CD8-positive, alpha-beta memory T cell (primary cell): Measurements from ENCODE around the gene SPDYE2. TPM values are rescaled to one million over a fixed set of nuclear protein-coding genes. Genes with fewer than 3 reads are reported as not detected.
"Not testable (repeated sequence)": the region's sequence is repeated elsewhere in the genome, so short reads cannot be mapped to it uniquely, and the experiment has no call there.

Source experiments
- CTCF ChIA-PET: fragments of 350-600 bp; sonication (Branson Sonifier 250); formaldehyde crosslinking; loops from one replicate; lab custom pipeline; 2021; ENCODE audit warnings: antibody characterized with exemption; lab: Charles Lee
- POLR2A ChIA-PET: fragments of 350-600 bp; sonication (Branson Sonifier 250); formaldehyde crosslinking; loops from one replicate; lab custom pipeline; 2021; ENCODE audit warnings: antibody characterized with exemption; lab: Charles Lee
- DNase-seq, 5 donors: peaks; one replicate each; pipeline versions ENCODE4 v3.0.0 to v3.0.0-alpha.2; 2020 to 2022; ENCODE audit warnings: mixed read lengths in 1 of 5
- H3K27ac ChIP-seq: one replicate; pipeline ENCODE4 v1.7.0; 2013; ENCODE audit warnings: low read depth, mild to moderate bottlenecking, low read length, moderate library complexity
- H3K27me3 ChIP-seq: 2 replicates; pipeline ENCODE4 v1.7.0; 2013; ENCODE audit warnings: low read length, mild to moderate bottlenecking; ENCODE audit not compliant: insufficient read depth, poor library complexity, severe bottlenecking
- H3K36me3 ChIP-seq: 2 replicates; pipeline ENCODE4 v1.7.0; 2013; ENCODE audit warnings: mild to moderate bottlenecking, low read length, moderate library complexity; ENCODE audit not compliant: insufficient read depth
- H3K4me1 ChIP-seq: 2 replicates; pipeline ENCODE4 v1.7.0; 2013; ENCODE audit warnings: mild to moderate bottlenecking, low read length, moderate library complexity; ENCODE audit not compliant: insufficient read depth
- H3K4me3 ChIP-seq: 2 replicates; pipeline ENCODE4 v1.7.0; 2013; ENCODE audit warnings: mild to moderate bottlenecking, low read length
- H3K9me3 ChIP-seq: 2 replicates; pipeline ENCODE4 v1.7.0; 2013; ENCODE audit warnings: mild to moderate bottlenecking, low read length
- H3K27ac Mint-ChIP-seq, 8 donors: one replicate each; pipeline ENCODE4 v1.8.0; 2020 to 2021; ENCODE audit warnings: mixed read lengths in 8 of 8, mild to moderate bottlenecking in 6 of 8, inconsistent platforms in 3 of 8, moderate library complexity in 3 of 8
- H3K27me3 Mint-ChIP-seq, 2 donors: one replicate each; pipeline ENCODE4 v1.8.0; 2020 to 2021; ENCODE audit warnings: mixed read lengths in 2 of 2, mild to moderate bottlenecking in 1 of 2, moderate library complexity in 1 of 2
- H3K36me3 Mint-ChIP-seq, 3 donors: one replicate each; pipeline ENCODE4 v1.8.0; 2020 to 2021; ENCODE audit warnings: mixed read lengths in 3 of 3, inconsistent platforms in 1 of 3, mild to moderate bottlenecking in 1 of 3
- H3K4me1 Mint-ChIP-seq, 3 donors: one replicate each; pipeline ENCODE4 v1.8.0; 2020 to 2021; ENCODE audit warnings: mixed read lengths in 3 of 3, inconsistent platforms in 1 of 3, mild to moderate bottlenecking in 1 of 3
- H3K4me3 Mint-ChIP-seq, 7 donors: one replicate each; pipeline ENCODE4 v1.8.0; 2020 to 2021; ENCODE audit warnings: mixed read lengths in 7 of 7, mild to moderate bottlenecking in 6 of 7, moderate library complexity in 4 of 7, inconsistent platforms in 2 of 7
- H3K9me3 Mint-ChIP-seq, 5 donors: one replicate each; pipeline ENCODE4 v1.8.0; 2020 to 2022; ENCODE audit warnings: mixed read lengths in 5 of 5, mild to moderate bottlenecking in 3 of 5, moderate library complexity in 2 of 5, inconsistent platforms in 1 of 5
- polyA plus RNA-seq: library from polyadenylated mRNA; unstranded; fragments of 300-500 nt; fragmentation: Illumina TruSeq; gene quantifications from one replicate; pipeline ENCODE4 v1.2.3, GENCODE V29; 2021
- total RNA-seq, 2 experiments: library from RNA; stranded (reverse); gene quantifications; one replicate each; pipeline ENCODE4 v1.2.3, GENCODE V29; 2021

The SPDYE2 gene, protein sequence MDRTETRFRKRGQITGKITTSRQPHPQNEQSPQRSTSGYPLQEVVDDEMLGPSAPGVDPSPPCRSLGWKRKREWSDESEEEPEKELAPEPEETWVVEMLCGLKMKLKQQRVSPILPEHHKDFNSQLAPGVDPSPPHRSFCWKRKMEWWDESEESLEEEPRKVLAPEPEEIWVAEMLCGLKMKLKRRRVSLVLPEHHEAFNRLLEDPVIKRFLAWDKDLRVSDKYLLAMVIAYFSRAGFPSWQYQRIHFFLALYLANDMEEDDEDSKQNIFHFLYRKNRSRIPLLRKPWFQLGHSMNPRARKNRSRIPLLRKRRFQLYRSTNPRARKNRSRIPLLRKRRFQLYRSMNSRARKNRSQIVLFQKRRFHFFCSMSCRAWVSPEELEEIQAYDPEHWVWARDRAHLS
- total RNA-seq (not detected), polyA plus RNA-seq (0.28 TPM)

DNA sequence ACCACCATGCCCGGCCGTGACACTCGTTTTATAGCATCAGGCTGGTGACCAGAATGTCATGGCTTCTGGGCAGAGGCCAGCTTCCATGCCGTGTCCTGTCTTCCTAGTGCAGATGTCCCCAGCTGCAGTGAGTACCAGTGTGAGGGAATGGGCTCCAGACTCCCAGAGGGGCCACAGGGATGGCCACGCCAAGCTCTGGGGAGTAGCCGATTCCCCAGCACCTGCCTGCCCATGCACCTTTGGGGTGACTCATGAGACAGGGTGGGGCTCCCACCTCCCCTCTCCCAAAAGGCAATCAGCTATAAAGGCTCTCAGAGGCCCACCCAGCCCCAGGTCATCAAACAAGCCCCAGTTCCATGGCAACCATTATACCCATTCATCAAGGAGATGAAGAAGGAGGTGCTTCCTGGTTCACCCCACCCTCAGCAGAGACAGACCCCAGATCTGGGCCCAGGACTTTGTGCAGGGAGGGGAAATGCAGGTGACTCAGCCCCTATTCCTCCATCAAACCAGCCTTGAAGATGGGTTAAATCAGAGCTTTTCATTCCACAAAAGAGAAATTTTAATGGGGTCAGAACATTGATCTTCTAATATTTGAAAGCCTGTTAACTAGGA is at the start of gene SPDYE2:
Gene SPDYE2 (plus strand): TSS at position 419 of the 615 bp plus-strand sequence. CDS start 2,030 bp downstream, outside the sequence.
- DNase-seq, H3K9me3 Mint-ChIP-seq, H3K27ac ChIP-seq, H3K36me3 Mint-ChIP-seq, H3K27ac Mint-ChIP-seq, H3K9me3 ChIP-seq, POLR2A ChIA-PET, CTCF ChIA-PET, H3K27me3 Mint-ChIP-seq, H3K4me1 ChIP-seq, H3K27me3 ChIP-seq, H3K4me3 ChIP-seq, H3K4me1 Mint-ChIP-seq, H3K36me3 ChIP-seq, H3K4me3 Mint-ChIP-seq: not testable (repeated sequence)

DNA sequence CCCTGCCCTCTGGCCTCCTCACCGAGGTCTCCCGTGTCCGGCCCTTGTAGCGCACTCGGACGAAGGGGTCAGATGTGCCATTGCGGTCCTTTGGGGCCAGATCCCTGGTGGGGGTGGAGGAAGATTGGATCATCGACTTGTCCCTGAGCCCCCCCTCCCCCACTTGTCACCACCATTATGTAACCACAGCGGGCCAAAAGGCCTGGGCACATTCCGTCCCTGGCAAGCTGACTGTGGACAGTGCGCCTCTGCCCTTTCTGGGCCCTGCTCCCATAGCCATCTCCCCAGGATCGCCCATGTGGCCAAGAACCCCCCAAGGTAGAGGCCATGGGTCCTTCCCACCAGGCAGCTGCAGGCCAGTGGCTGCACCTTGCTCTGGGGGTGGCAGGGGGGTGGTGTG is 47.9 kb upstream of the SPDYE2 start:
- H3K9me3 Mint-ChIP-seq, POLR2A ChIA-PET, H3K27me3 ChIP-seq, H3K36me3 ChIP-seq, H3K4me3 Mint-ChIP-seq, H3K27ac Mint-ChIP-seq, H3K9me3 ChIP-seq, H3K4me1 ChIP-seq, H3K4me1 Mint-ChIP-seq, CTCF ChIA-PET, H3K27me3 Mint-ChIP-seq, DNase-seq, H3K36me3 Mint-ChIP-seq, H3K27ac ChIP-seq, H3K4me3 ChIP-seq: not testable (repeated sequence)

DNA sequence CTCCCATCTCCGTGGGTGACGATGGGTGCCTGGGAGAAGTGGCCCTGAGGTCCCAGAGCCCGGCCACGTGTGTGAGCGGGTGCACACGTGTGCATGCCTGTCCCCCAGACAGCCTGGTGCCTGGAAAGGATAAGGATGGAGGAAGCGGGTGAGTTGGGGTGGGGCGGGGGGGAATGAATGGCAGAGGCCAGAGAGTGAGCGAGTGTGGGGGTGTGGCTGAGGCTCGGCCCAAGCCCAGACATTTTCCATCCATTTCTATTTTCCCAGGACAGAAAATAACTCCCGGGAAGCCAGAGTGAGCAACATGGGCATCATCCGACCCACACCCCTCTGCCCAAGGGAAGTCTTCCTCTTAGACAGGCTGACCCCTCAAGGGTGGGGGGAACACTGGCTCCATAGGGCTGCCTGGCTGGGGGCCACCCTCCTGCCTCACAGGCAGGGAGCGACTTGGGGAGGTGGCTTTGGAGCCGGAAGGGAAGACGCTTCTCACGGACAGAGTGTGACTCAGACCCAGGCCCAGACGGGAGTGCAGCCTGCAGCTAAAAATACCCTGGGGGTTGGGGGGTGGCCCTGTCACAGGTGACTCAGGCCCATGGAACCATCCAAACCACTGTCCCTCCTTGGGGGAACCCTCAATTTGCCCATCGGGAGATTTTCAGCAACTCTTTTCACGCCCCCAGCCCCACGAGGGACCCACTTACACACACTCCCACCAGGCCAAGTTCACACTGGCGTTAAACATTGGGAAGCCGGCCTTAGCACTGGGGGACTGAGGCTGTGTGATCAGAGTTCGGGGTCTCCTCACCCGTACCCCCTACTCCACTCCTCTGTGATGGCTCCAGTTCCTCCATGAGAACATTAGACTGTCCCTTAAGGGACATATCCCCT is 45.5 kb upstream of the SPDYE2 start:
- H3K4me3 Mint-ChIP-seq, H3K9me3 Mint-ChIP-seq, H3K9me3 ChIP-seq, H3K36me3 Mint-ChIP-seq, H3K27ac Mint-ChIP-seq, H3K4me1 ChIP-seq, H3K4me1 Mint-ChIP-seq, H3K27me3 ChIP-seq, CTCF ChIA-PET, H3K27ac ChIP-seq, POLR2A ChIA-PET, H3K4me3 ChIP-seq, H3K27me3 Mint-ChIP-seq, H3K36me3 ChIP-seq: not testable (repeated sequence)
- peak in 1 of 5 donors; percentile 21 for DNase-seq

DNA sequence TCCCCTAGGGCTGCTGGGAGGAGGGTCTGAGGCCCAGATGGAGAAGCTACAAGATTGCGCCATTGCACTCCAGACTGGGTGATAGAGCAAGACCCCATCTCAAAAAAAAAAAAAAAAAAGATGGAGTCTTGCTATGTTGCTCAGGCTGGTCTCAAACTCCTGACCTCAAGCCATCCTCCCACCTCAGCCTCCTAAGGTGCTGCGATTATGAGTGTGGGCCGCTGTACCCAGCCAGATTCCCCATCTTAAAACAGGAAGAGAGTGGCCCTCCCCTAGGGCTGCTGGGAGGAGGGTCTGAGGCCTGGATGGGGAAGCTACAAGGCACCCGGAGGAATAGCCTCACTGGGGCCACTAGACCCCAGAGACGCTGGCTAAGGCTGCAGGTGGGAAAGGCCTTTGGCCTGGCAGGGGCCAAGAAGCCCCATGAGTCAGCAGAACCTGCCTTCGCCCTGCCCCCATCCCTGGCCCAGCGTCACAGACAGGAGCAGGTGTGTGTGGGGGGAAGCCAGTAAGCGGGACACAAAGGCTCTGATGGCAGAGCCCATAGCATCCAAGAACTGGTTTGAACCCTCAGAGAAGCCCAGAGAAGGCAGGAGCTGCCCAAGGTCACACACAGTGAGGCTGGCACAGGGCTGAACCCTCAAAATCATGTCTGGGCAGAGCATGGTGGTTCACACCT is 43.5 kb upstream of the SPDYE2 start:
- DNase-seq, H3K4me1 Mint-ChIP-seq, H3K27me3 Mint-ChIP-seq: not testable (repeated sequence)

DNA sequence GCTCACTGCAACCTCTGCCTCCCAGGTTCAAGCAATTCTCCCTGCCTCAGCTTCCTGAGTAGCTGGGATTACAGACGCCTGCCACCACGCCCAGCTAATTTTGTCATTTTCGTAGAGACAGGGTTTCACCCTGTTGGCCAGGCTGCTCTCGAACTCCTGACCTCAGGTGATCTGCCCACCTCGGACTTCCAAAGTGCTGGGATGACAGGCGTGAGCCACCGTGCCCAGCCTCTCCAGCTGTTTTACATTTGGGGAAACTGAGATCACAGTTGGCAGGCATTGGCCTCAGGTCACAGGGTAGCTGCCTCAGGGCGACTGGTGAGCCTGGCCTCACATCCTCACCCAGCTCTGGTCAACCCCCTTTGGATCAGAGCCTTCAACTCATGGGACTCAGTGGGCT is 40.5 kb upstream of the SPDYE2 start:
- CTCF ChIA-PET, DNase-seq, POLR2A ChIA-PET, H3K4me3 ChIP-seq, H3K27me3 Mint-ChIP-seq, H3K27ac Mint-ChIP-seq, H3K27ac ChIP-seq, H3K9me3 ChIP-seq, H3K4me3 Mint-ChIP-seq, H3K36me3 ChIP-seq, H3K4me1 Mint-ChIP-seq, H3K36me3 Mint-ChIP-seq, H3K4me1 ChIP-seq, H3K27me3 ChIP-seq, H3K9me3 Mint-ChIP-seq: not testable (repeated sequence)

More for the DNA sequence above, 43.5 kb upstream of the SPDYE2 start:
- H3K36me3 Mint-ChIP-seq, POLR2A ChIA-PET, H3K4me1 ChIP-seq, H3K9me3 ChIP-seq, H3K4me3 ChIP-seq, H3K27me3 ChIP-seq, H3K4me3 Mint-ChIP-seq, CTCF ChIA-PET, H3K9me3 Mint-ChIP-seq, H3K27ac ChIP-seq, H3K36me3 ChIP-seq, H3K27ac Mint-ChIP-seq: not testable (repeated sequence)

DNA sequence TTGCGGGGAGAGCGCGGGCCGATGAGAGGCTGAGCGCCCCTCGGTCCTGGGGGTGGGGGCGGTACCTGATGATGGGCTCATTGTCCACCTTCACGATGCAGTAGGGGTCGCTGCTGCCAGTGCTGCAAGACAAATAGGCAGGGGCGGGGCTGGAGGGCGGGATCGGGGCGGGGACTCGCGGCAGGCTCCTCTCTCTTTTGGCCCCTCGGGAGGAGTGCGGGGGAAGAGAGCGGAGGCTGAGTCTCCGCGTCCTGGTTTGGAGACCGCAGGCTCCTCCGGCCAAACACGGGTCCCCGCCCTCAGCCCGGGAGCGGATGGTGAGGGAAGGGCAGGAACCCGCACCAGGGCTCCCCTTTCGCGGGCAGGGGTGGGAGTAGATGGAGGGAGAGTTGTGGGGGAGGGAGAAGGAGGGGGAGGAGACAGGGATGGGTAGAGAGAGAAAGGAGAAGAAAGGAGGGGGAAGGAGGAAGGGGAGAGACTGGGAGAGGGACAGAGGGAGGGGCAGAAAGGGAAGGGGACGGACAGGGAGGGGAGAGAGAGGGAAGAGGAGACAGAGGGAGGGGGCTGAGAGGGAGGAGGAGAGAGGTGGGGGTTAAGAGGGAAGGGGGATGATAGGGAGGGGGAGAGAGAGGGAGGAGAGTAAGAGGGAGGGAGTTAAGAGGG is 39.0 kb upstream of the SPDYE2 start:
- H3K36me3 ChIP-seq, H3K9me3 Mint-ChIP-seq, H3K36me3 Mint-ChIP-seq, H3K4me3 ChIP-seq, H3K4me1 Mint-ChIP-seq, DNase-seq, CTCF ChIA-PET, H3K27me3 Mint-ChIP-seq, H3K27ac ChIP-seq, H3K4me1 ChIP-seq, H3K27me3 ChIP-seq, H3K4me3 Mint-ChIP-seq, H3K27ac Mint-ChIP-seq, H3K9me3 ChIP-seq, POLR2A ChIA-PET: not testable (repeated sequence)

DNA sequence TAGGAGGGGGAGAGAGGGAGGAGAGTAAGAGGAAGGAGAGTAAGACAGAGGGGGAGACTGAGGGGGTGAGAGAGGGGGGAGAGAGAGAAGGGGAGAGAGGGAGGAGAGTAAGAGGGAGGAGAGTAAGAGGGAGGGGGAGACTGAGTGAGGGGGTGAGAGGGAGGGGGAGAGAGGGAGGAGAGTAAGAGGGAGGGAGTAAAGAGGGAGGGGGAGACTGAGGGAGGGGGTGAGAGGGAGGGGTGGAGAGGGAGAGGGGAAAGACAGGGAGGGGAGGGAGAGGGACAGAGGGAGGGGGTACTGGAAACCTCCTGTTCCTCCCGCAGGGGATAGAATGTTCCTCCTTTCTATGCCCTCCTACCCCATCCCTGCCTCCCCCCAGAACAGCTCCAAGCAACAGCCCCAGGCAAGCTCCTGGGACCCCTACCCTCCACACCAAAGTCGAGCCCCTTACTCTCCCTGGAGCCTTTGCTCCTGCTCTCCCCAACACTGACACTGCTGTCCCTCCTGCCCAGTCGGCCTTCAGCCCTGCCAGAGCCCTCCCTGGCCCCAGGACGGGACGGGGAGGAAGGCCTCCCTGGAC is 38.3 kb upstream of the SPDYE2 start:
- H3K4me3 Mint-ChIP-seq = peak overlapping the region in 2 of 7 donors; percentile 8 to 19
- H3K9me3 Mint-ChIP-seq, CTCF ChIA-PET, H3K27ac Mint-ChIP-seq, H3K36me3 ChIP-seq, H3K4me1 ChIP-seq, H3K27me3 Mint-ChIP-seq, H3K4me3 ChIP-seq, H3K9me3 ChIP-seq, H3K36me3 Mint-ChIP-seq, DNase-seq, H3K27me3 ChIP-seq, H3K4me1 Mint-ChIP-seq, POLR2A ChIA-PET: not testable (repeated sequence)
- peak overlapping the region; percentile 31 for H3K27ac ChIP-seq
